ENCODE data around the gene THSD4.

DNA sequence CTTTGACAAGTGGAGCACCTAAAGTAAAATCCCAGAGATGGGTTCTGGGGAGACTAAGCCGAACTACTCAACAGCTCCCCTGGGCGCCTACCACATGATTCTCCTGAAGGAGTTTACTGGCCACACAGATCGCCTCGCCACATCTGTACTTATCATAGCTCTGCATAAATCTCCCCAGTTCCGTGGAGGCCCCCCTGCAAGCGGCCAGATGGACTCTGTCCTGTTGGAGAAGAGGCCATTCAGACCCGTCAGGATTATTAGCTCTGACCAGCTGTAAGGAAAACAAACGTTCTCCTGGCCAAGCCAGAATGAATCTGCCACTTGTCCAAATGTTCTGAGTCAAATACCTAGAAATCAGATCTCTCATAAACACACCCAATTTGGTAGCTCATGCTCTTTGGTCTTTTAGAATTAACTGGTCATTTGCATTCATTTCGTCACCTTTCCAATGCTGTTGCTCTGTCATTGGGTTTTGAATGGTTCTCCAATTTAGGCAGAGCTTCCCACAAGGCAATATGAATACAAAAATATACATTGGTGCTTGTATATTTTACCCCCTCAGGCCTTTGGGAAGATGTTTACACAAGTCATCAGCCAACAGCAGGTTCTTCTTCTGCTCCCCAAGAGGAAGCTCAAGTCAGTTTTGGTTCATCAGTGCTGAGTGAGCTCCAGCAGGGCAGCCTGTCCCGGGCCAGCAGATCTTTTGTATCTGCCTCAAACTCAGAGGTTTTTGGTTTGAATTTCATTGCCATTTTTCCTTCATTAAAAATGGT, 124.5 kb downstream of the THSD4 start:
- no peak for TF ChIP-seq EZH2 (IDR thresholded peaks at IDR 0.05; ENCODE audit: low read length, missing control alignments)
- TF ChIP-seq, protein P1, sequence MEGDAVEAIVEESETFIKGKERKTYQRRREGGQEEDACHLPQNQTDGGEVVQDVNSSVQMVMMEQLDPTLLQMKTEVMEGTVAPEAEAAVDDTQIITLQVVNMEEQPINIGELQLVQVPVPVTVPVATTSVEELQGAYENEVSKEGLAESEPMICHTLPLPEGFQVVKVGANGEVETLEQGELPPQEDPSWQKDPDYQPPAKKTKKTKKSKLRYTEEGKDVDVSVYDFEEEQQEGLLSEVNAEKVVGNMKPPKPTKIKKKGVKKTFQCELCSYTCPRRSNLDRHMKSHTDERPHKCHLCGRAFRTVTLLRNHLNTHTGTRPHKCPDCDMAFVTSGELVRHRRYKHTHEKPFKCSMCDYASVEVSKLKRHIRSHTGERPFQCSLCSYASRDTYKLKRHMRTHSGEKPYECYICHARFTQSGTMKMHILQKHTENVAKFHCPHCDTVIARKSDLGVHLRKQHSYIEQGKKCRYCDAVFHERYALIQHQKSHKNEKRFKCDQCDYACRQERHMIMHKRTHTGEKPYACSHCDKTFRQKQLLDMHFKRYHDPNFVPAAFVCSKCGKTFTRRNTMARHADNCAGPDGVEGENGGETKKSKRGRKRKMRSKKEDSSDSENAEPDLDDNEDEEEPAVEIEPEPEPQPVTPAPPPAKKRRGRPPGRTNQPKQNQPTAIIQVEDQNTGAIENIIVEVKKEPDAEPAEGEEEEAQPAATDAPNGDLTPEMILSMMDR (conservative IDR thresholded peaks at IDR 0.05 in 1 of 2, IDR thresholded peaks at IDR 0.05 in 1 of 2; ENCODE audit: low read depth in 1 of 2, low read length in 2 of 2), result no peak

All from fibroblast of lung (primary cell).